Adipocyte (in vitro differentiated cells): ENCODE results near the gene ITPR2.
A peak's percentile ranks its signal among the peaks of the same experiment; 100 is the strongest.

Experiments
- DNase-seq: peaks from one replicate; pipeline ENCODE4 v3.0.0-alpha.2; 2015; ENCODE audit warnings: low read depth
- H3K27me3 ChIP-seq: replicated peaks from 2 replicates; pipeline ENCODE4 v1.7.0; 2013; ENCODE audit warnings: mild to moderate bottlenecking, low read length, moderate library complexity; ENCODE audit not compliant: control insufficient read depth, insufficient read depth
- H3K36me3 ChIP-seq: 2 replicates; pipeline ENCODE4 v1.7.0; 2013; ENCODE audit warnings: low read length, mild to moderate bottlenecking, moderate library complexity; ENCODE audit not compliant: control insufficient read depth, insufficient read depth, severe bottlenecking
- H3K4me1 ChIP-seq: 2 replicates; pipeline ENCODE4 v1.7.0; 2013; ENCODE audit warnings: mild to moderate bottlenecking, low read length, moderate library complexity; ENCODE audit not compliant: control insufficient read depth, insufficient read depth
- H3K4me3 ChIP-seq: 2 replicates; pipeline ENCODE4 v1.7.0; 2013; ENCODE audit warnings: mild to moderate bottlenecking, low read length, moderate library complexity
- H3K9ac ChIP-seq: 2 replicates; pipeline ENCODE4 v1.7.0; 2013; ENCODE audit warnings: mild to moderate bottlenecking, low read length, moderate library complexity
- H3K9me3 ChIP-seq: 2 replicates; pipeline ENCODE4 v1.7.0; 2013; ENCODE audit warnings: mild to moderate bottlenecking, low read length, moderate library complexity; ENCODE audit not compliant: control insufficient read depth

The ITPR2 gene

GRCh38 chr12:26631846-26632245 lies 201.1 kb downstream of the ITPR2 start:
- no peaks in the 10 kb centered on the region for H3K27me3 ChIP-seq
- no peak overlapping the region for H3K4me3 ChIP-seq
- no peak overlapping the region for H3K9ac ChIP-seq
- H3K36me3 ChIP-seq: no peaks in the 10 kb centered on the region
- no peak for DNase-seq
- H3K9me3 ChIP-seq: no peaks in the 10 kb centered on the region
- peaks cover 22% of the 10 kb centered on the region for H3K4me1 ChIP-seq

- peak; percentile 85 for DNase-seq
These were observed 202.4 kb downstream of the ITPR2 start for GRCh38 chr12:26630546-26631027.

GRCh38 chr12:26629864-26630263 lies 203.1 kb downstream of the ITPR2 start:
- no peaks in the 10 kb centered on the region for H3K36me3 ChIP-seq
- no peak overlapping the region for H3K4me3 ChIP-seq
- no peaks in the 10 kb centered on the region for H3K9me3 ChIP-seq
- DNase-seq: peak; percentile 74
- no peak overlapping the region for H3K9ac ChIP-seq
- H3K4me1 ChIP-seq: peaks cover 17% of the 10 kb centered on the region
- no peaks in the 10 kb centered on the region for H3K27me3 ChIP-seq

More at GRCh38 chr12:26630546-26631027, 202.4 kb downstream of the ITPR2 start:
- Histone ChIP-seq H3K9me3 (no peaks in the 10 kb centered on the region), H3K4me1 (peaks cover 17% of the 10 kb centered on the region), H3K4me3 (no peak overlapping the region), H3K9ac (no peak overlapping the region), H3K27me3 (no peaks in the 10 kb centered on the region), H3K36me3 (no peaks in the 10 kb centered on the region)

- Histone ChIP-seq H3K4me3 (no peak overlapping the region), H3K9me3 (no peaks in the 10 kb centered on the region), H3K36me3 (no peaks in the 10 kb centered on the region), H3K27me3 (no peaks in the 10 kb centered on the region), H3K4me1 (peaks cover 11% of the 10 kb centered on the region), H3K9ac (no peak overlapping the region)
- peak; percentile 45 for DNase-seq
These were observed 204.8 kb downstream of the ITPR2 start for GRCh38 chr12:26628234-26628633.

GRCh38 chr12:26627335-26627734 lies 205.7 kb downstream of the ITPR2 start:
- Histone ChIP-seq H3K27me3 (no peaks in the 10 kb centered on the region), H3K4me3 (no peak overlapping the region)
- no peak for DNase-seq

GRCh38 chr12:26623136-26623535 lies 209.9 kb downstream of the ITPR2 start:
- Histone ChIP-seq H3K36me3 (peaks cover 37% of the 10 kb centered on the region), H3K4me3 (no peak overlapping the region), H3K9me3 (no peaks in the 10 kb centered on the region), H3K27me3 (no peaks in the 10 kb centered on the region), H3K9ac (no peak overlapping the region), H3K4me1 (peaks cover 3% of the 10 kb centered on the region)
- DNase-seq: no peak

More at GRCh38 chr12:26627335-26627734, 205.7 kb downstream of the ITPR2 start:
- no peak overlapping the region for H3K9ac ChIP-seq
- no peaks in the 10 kb centered on the region for H3K9me3 ChIP-seq
- H3K36me3 ChIP-seq: peaks cover 3% of the 10 kb centered on the region
- peaks cover 10% of the 10 kb centered on the region for H3K4me1 ChIP-seq

- H3K9ac ChIP-seq: no peak overlapping the region
- no peak overlapping the region for H3K4me3 ChIP-seq
- no peak for DNase-seq
- H3K36me3 ChIP-seq: peaks cover 37% of the 10 kb centered on the region
- H3K27me3 ChIP-seq: no peaks in the 10 kb centered on the region
- H3K4me1 ChIP-seq: peaks cover 3% of the 10 kb centered on the region
- H3K9me3 ChIP-seq: no peaks in the 10 kb centered on the region
These were observed 210.4 kb downstream of the ITPR2 start for GRCh38 chr12:26622601-26623000.

GRCh38 chr12:26621932-26622331 lies 211.1 kb downstream of the ITPR2 start:
- DNase-seq: no peak
- no peak overlapping the region for H3K4me3 ChIP-seq
- no peak overlapping the region for H3K9ac ChIP-seq
- H3K4me1 ChIP-seq: peaks cover 3% of the 10 kb centered on the region
- peaks cover 37% of the 10 kb centered on the region for H3K36me3 ChIP-seq
- no peaks in the 10 kb centered on the region for H3K27me3 ChIP-seq
- no peaks in the 10 kb centered on the region for H3K9me3 ChIP-seq

GRCh38 chr12:26620907-26621306 lies 212.1 kb downstream of the ITPR2 start:
- no peak for DNase-seq
- H3K36me3 ChIP-seq: peaks cover 37% of the 10 kb centered on the region
- no peaks in the 10 kb centered on the region for H3K27me3 ChIP-seq
- H3K9me3 ChIP-seq: no peaks in the 10 kb centered on the region
- no peak overlapping the region for H3K9ac ChIP-seq
- H3K4me1 ChIP-seq: peaks cover 3% of the 10 kb centered on the region
- H3K4me3 ChIP-seq: no peak overlapping the region

- Histone ChIP-seq H3K9me3 (no peaks in the 10 kb centered on the region), H3K4me3 (no peak overlapping the region), H3K36me3 (peaks cover 38% of the 10 kb centered on the region), H3K9ac (no peak overlapping the region), H3K4me1 (no peaks in the 10 kb centered on the region), H3K27me3 (no peaks in the 10 kb centered on the region)
- DNase-seq: no peak
These were observed 215.5 kb downstream of the ITPR2 start for GRCh38 chr12:26617513-26617912.

- no peak overlapping the region for H3K9ac ChIP-seq
- no peaks in the 10 kb centered on the region for H3K9me3 ChIP-seq
- no peak overlapping the region for H3K4me3 ChIP-seq
- no peaks in the 10 kb centered on the region for H3K4me1 ChIP-seq
- peaks cover 12% of the 10 kb centered on the region for H3K36me3 ChIP-seq
- peak; percentile 62 for DNase-seq
- no peaks in the 10 kb centered on the region for H3K27me3 ChIP-seq
These were observed 218.9 kb downstream of the ITPR2 start for GRCh38 chr12:26614011-26614616.

GRCh38 chr12:26612203-26612602 lies 220.8 kb downstream of the ITPR2 start:
- no peak for DNase-seq

More at GRCh38 chr12:26612203-26612602, 220.8 kb downstream of the ITPR2 start:
- H3K9me3 ChIP-seq: no peaks in the 10 kb centered on the region
- no peak overlapping the region for H3K9ac ChIP-seq
- H3K27me3 ChIP-seq: no peaks in the 10 kb centered on the region
- peaks cover 3% of the 10 kb centered on the region for H3K4me1 ChIP-seq
- peaks cover 6% of the 10 kb centered on the region for H3K36me3 ChIP-seq
- no peak overlapping the region for H3K4me3 ChIP-seq
